ENCODE data around the gene YIPF5.

Gene YIPF5

GRCh38 chr5:144133050-144133633, 37.3 kb downstream of the YIPF5 start:
- DNase-seq: no peak
- intact Hi-C loops (cut with DNase I): no loop called here

GRCh38 chr5:144131261-144131660, 39.2 kb downstream of the YIPF5 start:
- no peak for DNase-seq
- intact Hi-C loops (cut with DNase I): no loop called here

- DNase-seq: no peak
- intact Hi-C loops (cut with DNase I): no loop called here
Observed at GRCh38 chr5:144130306-144130705, 40.2 kb downstream of the YIPF5 start.

- intact Hi-C loops (cut with DNase I): no loop called here
- no peak for DNase-seq
Observed at GRCh38 chr5:144128844-144129243, 41.6 kb downstream of the YIPF5 start.

GRCh38 chr5:144126707-144127106, 43.8 kb downstream of the YIPF5 start:
- no peak for DNase-seq
- intact Hi-C loops (cut with DNase I): no loop called here

GRCh38 chr5:144125163-144125726, 45.2 kb downstream of the YIPF5 start:
- DNase-seq: no peak
- intact Hi-C loops (cut with DNase I): no loop called here

- intact Hi-C loops (cut with DNase I): no loop called here
- DNase-seq: no peak
Observed at GRCh38 chr5:144122641-144123040, 47.8 kb downstream of the YIPF5 start.

- intact Hi-C loops (cut with DNase I): no loop called here
- no peak for DNase-seq
Observed at GRCh38 chr5:144122081-144122480, 48.4 kb downstream of the YIPF5 start.

- DNase-seq: no peak
- intact Hi-C loops (cut with DNase I): no loop called here
Observed at GRCh38 chr5:144121577-144121976, 48.9 kb downstream of the YIPF5 start.

- intact Hi-C loops (cut with DNase I): no loop called here
- DNase-seq: no peak
Observed at GRCh38 chr5:144120661-144121180, 49.7 kb downstream of the YIPF5 start.

- intact Hi-C loops (cut with DNase I): no loop called here
- DNase-seq: no peak
Observed at GRCh38 chr5:144117412-144117811, 53.0 kb downstream of the YIPF5 start.

GRCh38 chr5:144114571-144114970, 55.9 kb downstream of the YIPF5 start:
- no peak for DNase-seq
- intact Hi-C loops (cut with DNase I): no loop called here

Data from head of caudate nucleus (tissue), 42 donors.